ENCODE results near the gene GPR42.

Gene GPR42, protein sequence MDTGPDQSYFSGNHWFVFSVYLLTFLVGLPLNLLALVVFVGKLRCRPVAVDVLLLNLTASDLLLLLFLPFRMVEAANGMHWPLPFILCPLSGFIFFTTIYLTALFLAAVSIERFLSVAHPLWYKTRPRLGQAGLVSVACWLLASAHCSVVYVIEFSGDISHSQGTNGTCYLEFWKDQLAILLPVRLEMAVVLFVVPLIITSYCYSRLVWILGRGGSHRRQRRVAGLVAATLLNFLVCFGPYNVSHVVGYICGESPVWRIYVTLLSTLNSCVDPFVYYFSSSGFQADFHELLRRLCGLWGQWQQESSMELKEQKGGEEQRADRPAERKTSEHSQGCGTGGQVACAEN

DNA sequence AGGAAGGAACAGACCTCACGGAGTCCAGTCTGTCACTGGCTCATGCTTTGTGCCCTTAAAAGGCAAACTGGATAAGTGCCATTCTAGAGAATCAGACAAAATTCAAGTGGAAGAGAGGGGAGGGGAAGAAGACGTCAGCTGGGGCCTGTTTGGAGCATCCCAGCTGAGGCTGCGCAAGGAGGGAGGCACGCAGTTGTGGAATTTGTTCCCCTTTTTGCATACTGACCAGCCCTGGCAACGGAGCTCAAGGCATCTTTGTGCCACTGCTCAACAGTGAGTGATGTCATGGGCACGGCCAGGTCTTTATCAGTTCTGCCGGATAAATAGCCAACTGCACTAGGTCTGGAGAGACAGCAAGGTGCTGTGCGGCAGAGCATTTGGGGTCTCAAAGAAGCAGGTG, at the start of gene GPR42:
Gene GPR42, plus strand, starts transcription at position 347 of the 400 bp plus-strand sequence. CDS start 292 bp downstream, outside the sequence.
- FAIRE-seq = no peak

DNA sequence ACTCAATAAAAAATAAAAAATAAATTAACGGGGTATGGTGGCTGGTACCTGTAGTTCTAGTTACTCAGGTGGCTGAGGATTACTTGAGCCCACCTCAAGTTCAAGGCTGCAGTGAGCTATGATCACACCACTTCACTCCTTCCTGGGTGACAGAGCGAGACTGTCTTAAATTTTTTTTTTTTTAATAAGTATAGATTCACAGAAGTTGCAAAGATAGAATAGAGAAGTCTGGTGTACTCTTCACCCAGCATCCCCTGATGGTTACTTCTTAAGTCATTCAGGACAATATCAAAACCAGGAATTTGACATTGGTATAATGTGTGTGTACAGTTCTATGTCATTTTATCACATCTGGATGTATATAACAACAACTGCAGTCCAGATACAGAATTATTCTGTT, 49.6 kb upstream of the GPR42 start:
- no peak for FAIRE-seq

DNA sequence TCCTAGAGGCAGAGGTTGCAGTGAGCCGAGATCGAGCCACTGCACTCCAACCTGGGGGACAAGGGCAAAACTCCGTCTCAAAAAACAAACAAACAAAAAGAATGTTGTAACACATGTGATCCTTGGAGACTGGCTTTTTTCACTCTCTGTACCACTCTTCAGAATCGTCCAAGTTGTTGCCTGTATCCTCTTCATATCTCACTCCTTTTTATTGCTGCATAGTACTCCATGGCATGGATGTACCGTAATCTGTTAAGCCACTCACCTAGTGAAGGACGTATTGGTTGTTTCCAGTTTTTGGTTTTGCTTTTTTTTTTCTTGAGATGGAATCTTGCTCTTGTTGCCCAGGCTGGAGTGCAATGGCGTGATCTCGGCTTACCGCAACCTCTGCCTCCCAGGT, 48.9 kb upstream of the GPR42 start:
- no peak for FAIRE-seq

DNA sequence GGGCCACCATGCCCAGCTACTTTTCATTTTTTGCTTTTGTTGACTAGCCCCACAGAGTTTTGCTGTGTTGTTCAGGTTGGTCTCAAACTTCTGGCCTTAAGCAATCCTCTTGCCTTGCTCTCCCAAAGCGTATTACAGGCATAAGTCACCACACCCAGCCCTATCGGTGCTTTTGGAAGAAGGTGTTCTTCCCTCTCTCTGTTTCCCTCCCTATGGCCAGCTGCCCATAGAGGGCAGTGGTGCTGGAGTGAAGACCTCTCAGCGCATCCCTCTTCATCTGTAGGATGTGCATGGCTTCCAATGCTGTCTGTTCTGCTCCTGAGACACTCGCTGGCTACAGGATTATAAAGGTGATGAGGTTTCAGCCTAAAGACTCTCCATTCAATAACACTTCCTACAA, 43.2 kb upstream of the GPR42 start:
- no peak for FAIRE-seq

DNA sequence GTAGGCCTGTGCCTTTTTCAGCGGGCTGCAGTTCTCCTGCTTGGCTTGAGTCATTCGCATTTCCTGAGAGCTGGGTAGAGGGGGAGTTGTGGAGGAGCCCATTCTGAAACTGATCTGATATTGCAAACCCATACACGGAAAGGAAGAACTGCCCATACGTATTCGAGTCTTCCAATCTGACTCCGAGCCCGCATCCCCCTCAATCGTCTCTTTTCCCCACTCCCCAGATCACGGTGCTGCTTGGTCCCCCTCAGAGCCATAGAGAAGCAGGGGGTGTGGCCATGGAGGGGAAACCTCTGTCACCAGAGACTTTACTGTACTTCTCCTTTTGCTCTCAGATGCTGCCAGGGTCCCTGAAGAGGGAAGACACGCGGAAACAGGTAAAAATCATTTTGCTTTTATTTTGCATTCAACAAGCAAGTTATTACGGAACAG, 42.0 kb upstream of the GPR42 start, which contains the start of gene CD22:
Gene CD22, plus strand, starts transcription at position 337 of the 435 bp plus-strand sequence. CDS start 2,854 bp downstream, outside the sequence.
- FAIRE-seq = no peak

DNA sequence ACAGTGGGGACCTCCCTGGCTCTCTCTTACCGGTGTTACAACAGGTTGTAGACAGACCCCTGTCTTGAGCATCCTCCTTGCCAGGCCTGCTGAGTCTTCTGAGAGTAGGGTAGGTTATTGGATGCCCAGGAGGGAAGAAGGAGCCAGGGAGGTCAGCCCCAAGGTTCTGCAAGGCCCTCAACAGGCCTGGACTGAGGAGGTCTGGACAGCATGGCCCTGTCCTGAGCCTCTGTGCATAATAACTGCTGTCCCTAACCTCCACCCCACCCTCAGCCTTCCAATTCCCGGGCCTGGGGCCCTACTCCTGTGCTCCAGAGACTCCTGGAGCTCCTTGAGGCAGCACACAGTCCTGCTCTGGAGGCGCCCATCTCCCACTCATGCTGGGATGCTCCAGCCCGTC, 41.5 kb upstream of the GPR42 start:
- FAIRE-seq = no peak

DNA sequence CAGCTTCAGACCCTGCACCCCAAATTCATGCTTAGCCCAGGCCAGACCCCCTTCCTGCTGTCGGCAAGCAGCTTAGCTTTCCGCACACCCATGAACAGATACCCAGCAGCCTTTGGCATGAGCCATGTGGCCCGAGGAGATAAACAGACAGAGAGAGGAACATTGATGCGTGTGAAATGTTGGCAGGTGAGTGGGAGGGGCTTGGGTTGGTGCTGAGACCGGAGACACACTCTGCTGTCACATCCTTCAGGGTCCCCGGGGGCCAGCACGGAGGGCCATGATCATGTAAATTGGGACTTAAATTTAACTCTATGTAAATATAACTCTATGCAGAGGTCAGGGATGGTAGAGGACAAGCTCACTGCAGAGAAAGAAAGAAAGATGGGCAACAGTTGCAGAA, 40.4 kb upstream of the GPR42 start:
- no peak for FAIRE-seq

DNA sequence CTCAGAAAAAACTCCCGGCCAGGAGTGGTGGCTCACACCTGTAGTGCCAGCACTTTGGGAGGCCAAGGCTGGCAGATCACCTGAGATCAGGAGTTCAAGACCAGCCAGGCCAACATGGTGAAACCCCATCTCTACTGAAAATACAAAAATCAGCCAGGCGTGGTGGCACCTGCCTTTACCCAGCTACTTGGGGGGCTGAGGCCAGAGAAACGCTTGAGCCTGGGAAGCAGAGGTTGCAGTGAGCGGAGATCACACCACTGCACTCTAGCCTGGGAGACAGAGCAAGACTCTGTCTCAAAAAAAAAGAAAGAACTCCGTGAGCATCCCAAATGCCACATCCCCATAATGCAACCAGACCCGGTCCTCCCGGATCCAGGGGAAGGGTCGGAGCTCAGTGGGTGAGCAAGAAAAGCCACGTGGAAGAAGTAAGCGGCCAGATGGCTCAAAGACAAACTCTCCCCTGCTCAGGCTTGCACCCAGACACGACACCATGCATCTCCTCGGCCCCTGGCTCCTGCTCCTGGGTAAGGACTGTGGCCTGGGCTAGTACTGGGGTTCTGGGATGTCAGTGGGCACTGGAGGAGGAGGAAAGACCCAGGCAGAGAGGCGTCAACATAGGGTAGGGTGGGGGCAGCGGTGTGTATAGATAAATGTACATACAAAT, 39.2 kb upstream of the GPR42 start:
- FAIRE-seq = no peak

DNA sequence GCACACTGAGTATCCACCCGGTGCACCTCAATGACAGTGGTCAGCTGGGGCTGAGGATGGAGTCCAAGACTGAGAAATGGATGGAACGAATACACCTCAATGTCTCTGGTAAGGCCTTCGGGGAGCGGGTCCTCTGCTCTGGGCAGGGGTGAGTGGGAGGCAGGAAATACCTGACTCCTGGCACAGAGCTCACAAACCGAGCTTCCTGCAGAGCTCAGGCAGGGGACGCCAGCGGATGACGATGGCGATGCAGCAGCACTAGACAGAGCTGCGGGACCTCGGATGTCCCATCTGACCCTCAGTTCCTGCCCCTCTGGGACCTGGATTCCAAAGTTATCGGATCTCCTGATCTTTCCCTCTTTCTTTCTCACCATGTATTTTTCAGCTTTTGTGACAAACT, 38.1 kb upstream of the GPR42 start:
- FAIRE-seq = no peak

DNA sequence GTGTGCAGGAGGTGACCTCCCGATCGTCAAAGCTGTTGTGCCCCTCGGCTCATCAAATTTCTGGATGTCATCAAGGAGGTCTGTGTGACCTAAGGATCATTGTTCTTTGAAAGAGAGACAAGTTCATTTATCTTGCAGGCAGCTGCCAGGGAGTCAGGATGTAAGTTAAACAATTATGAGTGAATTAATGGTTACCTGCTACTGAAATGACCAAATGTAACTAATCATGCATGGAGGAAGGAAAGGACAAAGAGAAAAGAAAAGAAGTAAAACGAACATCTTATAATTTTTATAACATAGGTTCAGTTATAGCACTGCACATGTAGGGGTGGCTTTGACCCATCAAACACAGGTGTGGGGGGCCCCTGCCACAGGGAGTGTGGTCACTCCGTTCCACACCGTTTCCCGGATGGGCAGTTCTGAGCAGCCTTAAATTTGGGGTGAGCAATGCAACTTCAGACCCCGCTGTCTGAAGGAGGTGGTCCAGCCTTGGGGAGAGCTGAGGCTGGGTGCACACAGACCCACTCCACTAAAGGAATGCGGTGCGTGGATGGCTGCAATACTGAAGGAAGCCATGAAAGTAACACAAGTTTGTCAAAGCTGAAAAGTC, 36.6 kb upstream of the GPR42 start:
- FAIRE-seq = no peak

DNA sequence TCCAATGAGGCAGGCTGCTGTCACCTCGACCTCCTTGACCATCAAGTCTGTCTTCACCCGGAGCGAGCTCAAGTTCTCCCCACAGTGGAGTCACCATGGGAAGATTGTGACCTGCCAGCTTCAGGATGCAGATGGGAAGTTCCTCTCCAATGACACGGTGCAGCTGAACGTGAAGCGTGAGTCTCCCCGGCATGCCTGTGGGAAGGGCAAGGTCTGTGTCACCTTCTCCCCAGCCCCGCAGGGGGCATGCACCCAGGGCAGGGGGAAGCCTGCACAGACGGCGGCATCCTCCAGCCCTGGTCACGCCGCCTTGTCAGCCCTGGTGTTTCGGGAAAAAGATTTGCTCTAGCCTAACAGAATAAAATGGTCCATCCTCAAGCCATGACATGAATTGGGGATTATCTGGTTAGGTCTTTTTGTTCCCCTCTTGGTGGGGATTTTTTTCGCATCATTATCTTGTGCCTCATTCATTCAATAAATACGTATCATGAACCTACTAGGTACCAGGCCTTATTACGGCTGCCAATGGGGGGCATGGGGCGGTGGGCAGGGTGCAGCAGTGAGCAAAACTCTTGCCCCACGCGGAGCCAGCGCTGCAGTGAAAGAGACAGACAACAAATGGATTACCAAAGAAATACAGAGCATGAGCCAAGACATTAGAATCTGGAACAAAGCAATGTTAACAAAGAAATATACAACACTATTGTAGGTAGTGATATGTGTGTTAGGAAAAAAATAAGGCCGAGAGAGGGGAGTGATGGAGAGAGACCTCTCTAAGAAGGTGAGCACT, 34.5 kb upstream of the GPR42 start:
- no peak for FAIRE-seq

DNA sequence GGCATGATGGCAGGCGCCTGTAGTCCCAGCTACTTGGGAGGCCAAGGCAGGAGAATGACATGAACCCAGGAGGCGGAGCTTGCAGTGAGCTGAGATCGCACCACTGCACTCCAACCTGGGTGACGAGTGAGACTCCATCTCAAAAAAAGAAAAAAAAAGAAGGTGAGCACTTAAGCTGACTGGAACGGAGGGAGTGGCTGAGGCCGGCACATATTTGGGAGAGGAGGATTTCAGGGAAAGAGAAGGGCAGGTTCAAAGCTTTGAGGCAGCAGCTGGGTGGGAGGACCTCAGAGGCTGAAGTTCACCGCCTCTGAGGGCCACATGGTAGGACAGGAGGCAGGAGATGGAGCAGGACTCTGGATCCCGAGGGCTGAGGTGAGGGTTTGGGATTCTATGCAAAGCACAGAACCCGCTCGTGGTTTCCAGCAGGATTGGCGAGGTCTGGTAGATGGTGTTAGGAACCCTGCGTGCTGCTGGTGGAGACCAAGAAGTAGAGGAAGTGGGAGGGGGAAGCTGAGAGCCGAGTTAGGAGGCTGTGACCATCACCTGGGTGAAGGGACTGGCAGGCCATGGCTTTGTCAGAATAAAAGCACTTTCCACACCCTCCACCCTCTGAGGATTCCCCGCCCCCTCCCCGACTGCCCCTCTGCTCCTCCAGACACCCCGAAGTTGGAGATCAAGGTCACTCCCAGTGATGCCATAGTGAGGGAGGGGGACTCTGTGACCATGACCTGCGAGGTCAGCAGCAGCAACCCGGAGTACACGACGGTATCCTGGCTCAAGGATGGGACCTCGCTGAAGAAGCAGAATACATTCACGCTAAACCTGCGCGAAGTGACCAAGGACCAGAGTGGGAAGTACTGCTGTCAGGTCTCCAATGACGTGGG, 33.5 kb upstream of the GPR42 start:
- no peak for FAIRE-seq

DNA sequence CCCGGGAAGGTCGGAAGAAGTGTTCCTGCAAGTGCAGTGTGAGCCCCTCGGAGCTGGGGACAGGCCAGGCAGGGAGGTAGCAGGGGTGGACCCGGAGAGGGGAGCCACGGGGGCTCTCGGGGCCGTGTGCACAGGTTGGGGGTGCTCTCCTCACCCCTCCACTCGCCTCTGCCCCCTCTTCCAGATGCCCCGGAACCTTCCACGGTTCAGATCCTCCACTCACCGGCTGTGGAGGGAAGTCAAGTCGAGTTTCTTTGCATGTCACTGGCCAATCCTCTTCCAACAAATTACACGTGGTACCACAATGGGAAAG, 32.9 kb upstream of the GPR42 start:
- FAIRE-seq = no peak

DNA sequence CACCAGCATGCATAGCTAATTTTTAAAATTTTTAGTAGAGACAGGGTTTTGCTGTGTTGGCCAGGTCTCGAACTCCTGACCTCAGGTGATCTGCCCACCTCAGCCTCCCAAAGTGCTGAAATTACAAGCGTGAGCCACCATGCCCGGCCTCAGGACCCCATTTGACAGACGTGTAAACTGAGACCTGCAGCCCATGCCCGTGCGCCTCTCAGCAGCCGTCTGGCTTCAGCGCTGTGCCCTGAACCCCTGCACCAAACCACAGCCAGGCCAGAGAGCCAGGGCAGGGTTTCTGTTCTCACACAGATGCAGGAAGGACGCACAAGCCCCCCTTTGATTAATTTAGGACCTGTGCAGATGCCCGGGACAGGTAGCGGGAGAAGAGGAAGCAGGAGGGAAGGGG, 30.4 kb upstream of the GPR42 start:
- FAIRE-seq = no peak

DNA sequence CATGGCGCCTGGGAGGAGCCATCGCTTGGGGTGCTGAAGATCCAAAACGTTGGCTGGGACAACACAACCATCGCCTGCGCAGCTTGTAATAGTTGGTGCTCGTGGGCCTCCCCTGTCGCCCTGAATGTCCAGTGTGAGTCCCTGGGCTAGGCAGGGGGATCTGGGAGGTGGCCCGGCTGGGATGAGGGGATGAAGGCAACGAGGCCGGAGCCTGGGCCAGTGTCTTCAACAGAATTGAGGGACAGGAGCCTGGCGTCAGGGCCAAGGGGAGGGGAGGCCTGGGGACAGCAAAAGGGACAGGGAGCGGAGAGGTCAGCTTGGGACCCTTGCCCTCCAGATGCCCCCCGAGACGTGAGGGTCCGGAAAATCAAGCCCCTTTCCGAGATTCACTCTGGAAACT, 29.9 kb upstream of the GPR42 start:
- FAIRE-seq = no peak

DNA sequence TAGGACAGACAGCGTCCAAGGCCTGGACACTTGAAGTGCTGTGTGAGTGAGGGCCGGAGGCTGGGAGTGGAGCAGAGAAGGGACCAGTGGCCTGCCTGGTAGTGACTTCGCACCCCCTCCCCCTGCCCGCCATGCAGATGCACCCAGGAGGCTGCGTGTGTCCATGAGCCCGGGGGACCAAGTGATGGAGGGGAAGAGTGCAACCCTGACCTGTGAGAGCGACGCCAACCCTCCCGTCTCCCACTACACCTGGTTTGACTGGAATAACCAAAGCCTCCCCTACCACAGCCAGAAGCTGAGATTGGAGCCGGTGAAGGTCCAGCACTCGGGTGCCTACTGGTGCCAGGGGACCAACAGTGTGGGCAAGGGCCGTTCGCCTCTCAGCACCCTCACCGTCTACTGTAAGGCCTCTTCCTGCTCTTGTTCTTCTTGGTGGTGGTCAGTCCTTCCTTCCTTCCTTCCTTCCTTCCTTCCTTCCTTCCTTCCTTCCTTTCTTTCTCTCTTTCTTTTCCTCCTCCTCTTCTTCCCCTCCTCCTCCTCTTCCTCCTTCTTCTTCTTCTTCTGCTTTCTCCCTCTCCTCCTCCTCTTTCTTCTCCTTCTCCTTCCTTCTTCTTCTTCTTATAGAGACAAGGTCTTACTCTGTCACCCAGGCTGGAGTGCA, 29.2 kb upstream of the GPR42 start:
- no peak for FAIRE-seq

DNA sequence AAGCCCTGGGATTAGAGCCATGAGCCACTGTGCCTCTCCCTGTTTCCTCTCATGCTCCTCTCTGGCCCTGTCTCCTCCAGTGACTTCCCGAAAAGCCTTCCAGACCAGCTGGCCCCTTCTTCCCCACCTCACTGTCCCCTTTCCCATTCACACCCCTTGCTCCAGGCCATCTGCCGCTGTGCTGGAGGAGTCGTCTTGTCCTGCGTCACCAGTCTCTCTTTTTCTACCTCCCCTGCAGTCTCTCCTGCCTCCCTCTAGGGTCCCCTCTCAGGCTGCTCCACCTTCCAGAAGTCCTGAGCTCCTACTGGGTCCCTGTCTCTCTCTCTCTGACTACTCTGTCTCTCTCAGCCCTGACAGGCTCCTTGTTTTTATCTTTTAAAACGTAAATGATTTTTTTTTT, 28.4 kb upstream of the GPR42 start:
- no peak for FAIRE-seq

DNA sequence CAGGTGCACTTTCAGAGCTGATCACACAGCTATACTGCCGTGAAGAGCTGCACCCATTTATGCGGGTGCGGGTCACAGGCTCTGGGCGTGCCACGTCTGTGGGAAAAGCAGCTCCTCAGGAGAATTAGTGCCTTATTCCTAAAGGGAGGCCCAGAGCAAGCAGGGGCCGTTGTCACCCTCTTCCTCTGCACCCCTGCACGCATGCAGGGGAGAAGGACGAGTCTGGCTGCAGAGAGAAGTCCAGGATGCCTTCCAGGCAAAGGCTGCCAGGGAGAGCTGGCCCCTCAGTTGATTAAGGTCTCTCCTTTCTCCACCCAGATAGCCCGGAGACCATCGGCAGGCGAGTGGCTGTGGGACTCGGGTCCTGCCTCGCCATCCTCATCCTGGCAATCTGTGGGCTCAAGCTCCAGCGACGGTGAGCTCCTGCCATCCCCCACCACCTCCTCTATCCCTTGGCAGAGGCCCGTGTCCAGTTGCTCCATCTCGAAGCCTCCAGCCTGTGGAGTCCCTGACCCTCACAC, 26.3 kb upstream of the GPR42 start:
- FAIRE-seq = no peak

DNA sequence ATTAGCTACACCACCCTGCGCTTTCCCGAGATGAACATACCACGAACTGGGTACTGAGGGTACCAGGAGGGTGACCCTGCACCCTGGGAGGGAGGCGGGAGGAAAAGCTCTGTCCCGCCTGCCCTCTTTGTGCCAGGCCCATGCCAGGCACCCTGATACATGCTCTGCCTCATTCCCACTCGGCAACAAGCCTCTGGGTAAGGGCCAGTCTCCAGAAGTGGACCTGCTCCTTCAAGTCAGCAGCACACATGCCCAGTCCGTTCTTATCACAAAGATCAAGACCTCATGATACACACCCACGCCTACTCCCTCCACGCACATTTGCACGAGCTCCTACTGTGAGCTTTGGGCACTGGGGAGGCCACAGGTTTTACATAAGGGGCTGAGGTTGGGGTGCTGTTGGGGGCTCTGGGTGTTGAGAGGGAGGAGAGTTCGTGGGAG, 25.2 kb upstream of the GPR42 start:
- no peak for FAIRE-seq

DNA sequence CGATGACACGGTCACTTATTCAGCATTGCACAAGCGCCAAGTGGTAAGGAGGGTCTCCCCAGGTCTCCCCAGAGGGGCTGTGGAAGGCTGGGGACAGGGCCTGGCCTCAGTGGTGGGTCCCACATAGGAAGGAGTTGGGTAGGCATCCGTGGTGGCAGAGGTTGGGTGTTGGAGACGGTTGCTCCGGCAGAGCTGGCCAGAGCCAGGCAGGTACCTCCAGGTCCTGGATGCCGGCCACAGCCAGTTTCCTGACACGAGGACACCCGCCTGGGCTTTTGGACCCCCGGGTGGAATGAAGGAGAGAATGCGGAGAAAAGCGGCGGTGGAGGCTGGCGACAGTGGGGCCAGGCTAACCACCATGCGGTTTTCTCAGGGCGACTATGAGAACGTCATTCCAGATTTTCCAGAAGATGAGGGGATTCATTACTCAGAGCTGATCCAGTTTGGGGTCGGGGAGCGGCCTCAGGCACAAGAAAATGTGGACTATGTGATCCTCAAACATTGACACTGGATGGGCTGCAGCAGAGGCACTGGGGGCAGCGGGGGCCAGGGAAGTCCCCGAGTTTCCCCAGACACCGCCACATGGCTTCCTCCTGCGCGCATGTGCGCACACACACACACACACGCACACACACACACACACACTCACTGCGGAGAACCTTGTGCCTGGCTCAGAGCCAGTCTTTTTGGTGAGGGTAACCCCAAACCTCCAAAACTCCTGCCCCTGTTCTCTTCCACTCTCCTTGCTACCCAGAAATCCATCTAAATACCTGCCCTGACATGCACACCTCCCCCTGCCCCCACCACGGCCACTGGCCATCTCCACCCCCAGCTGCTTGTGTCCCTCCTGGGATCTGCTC, 24.4 kb upstream of the GPR42 start:
- no peak for FAIRE-seq
